Peyer's patch (tissue), 4 donors: ENCODE data around the gene CLCNKA.

Experiments used
- POLR2A ChIP-seq, 2 donors: fragments of 450-650 bp; IDR thresholded peaks; one replicate each; pipeline ENCODE4 v1.5.1; 2017; ENCODE audit warnings: antibody characterized with exemption in 2 of 2, mild to moderate bottlenecking in 2 of 2, moderate library complexity in 2 of 2
- TF ChIP-seq, protein P1 (sequence below), 6 experiments: fragments of 450-650 bp in 4 of 6; fragments of 200-600 bp in 2 of 6; sonication (generic) in 1 of 6; IDR thresholded peaks; one replicate each; pipeline ENCODE4 v1.5.1; 2017 to 2019; ENCODE audit warnings: antibody characterized with exemption in 6 of 6, mild to moderate bottlenecking in 3 of 6, moderate library complexity in 1 of 6

DNA sequence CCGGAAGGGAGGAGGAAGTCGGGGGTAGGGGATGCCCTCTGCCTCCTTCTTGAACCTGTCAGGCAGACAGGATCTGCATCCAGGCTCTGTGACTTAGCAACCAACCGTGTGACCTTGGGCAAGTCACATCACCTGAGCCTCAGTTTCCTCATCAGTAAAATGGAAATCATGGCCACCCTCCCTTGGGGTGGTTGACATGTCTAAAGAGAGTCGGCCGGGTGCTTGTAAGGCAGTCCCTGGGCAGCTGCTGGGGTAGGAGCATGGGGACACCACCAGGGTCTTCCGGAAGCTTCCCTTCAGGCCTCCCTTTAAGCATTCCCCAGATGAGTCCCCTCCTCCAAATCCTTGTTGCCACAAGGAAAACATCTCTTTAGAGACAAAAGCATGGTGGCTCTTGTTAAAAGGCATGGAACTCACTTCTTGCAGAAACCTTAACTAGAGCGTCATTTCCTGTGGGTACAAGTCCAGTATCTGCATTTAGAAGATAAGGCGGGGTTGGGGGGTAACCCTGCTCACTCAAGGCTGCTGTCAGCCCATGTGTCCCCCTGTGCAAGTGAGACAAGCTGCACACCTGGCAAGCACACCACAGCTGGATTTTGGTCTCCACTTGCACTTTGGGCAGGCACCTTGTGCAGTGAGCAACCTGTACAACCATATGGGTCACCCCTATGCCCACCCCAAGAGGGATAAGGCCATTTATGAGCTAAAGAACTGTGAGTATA is 32.1 kb downstream of the CLCNKA start:
- TF ChIP-seq, protein P1, sequence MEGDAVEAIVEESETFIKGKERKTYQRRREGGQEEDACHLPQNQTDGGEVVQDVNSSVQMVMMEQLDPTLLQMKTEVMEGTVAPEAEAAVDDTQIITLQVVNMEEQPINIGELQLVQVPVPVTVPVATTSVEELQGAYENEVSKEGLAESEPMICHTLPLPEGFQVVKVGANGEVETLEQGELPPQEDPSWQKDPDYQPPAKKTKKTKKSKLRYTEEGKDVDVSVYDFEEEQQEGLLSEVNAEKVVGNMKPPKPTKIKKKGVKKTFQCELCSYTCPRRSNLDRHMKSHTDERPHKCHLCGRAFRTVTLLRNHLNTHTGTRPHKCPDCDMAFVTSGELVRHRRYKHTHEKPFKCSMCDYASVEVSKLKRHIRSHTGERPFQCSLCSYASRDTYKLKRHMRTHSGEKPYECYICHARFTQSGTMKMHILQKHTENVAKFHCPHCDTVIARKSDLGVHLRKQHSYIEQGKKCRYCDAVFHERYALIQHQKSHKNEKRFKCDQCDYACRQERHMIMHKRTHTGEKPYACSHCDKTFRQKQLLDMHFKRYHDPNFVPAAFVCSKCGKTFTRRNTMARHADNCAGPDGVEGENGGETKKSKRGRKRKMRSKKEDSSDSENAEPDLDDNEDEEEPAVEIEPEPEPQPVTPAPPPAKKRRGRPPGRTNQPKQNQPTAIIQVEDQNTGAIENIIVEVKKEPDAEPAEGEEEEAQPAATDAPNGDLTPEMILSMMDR (IDR thresholded peaks at IDR 0.05): no peak
- no peak for TF ChIP-seq POLR2A (IDR thresholded peaks at IDR 0.05)
